HepG2 (cell line): ENCODE measurements around the gene SYCE3. TPM values are rescaled to one million over a fixed set of nuclear protein-coding genes. Genes with fewer than 3 reads are reported as not detected.

ENCODE experiments used
- ARNTL ChIP-seq: sonication (generic); formaldehyde crosslinking; IDR thresholded peaks from 2 replicates; pipeline ENCODE4 v1.4.0; 2020; ENCODE audit warnings: mild to moderate bottlenecking, missing genetic modification reagents
- GABPA ChIP-seq, 2 experiments: IDR thresholded peaks; 2 replicates each; pipeline ENCODE4 v1.6.1; 2011 to 2016; ENCODE audit warnings: low read depth in 2 of 2, low read length in 1 of 2, missing biosample characterization in 1 of 2, missing genetic modification characterization in 1 of 2
- HNRNPL ChIP-seq: fragments of 200-400 bp; formaldehyde crosslinking; IDR thresholded peaks from 2 replicates; pipeline ENCODE4 v1.6.1; 2017; ENCODE audit warnings: mild to moderate bottlenecking, low read depth, low read length
- KAT7 ChIP-seq: IDR thresholded peaks from 2 replicates; pipeline ENCODE4 v1.6.1; 2018; ENCODE audit warnings: borderline replicate concordance, missing compliant biosample characterization
- MEIS2 ChIP-seq: sonication (generic); formaldehyde crosslinking; IDR thresholded peaks from 2 replicates; pipeline ENCODE4 v1.9.0; 2021; ENCODE audit warnings: mild to moderate bottlenecking, missing genetic modification reagents
- MYNN ChIP-seq: sonication (generic); formaldehyde crosslinking; IDR thresholded peaks from 2 replicates; pipeline ENCODE4 v1.4.0; 2020; ENCODE audit warnings: mild to moderate bottlenecking, low read depth, missing genetic modification reagents
- NBN ChIP-seq: fragments of 450-650 bp; conservative IDR thresholded peaks from 2 replicates; pipeline ENCODE4 v1.6.1; 2017
- NRL ChIP-seq: sonication (generic); formaldehyde crosslinking; IDR thresholded peaks from 2 replicates; pipeline ENCODE4 v1.5.0; 2020; ENCODE audit warnings: missing genetic modification reagents, mild to moderate bottlenecking, moderate library complexity, borderline replicate concordance
- PLRG1 ChIP-seq: fragments of 450-650 bp; conservative IDR thresholded peaks from 2 replicates; pipeline ENCODE4 v1.6.1; 2016
- REL ChIP-seq: sonication (generic); formaldehyde crosslinking; conservative IDR thresholded peaks from 2 replicates; pipeline ENCODE4 v1.8.0; 2022; ENCODE audit warnings: mild to moderate bottlenecking, missing genetic modification reagents, moderate library complexity
- RFX5 ChIP-seq: IDR thresholded peaks from 2 replicates; pipeline ENCODE4 v1.6.1; 2011; ENCODE audit warnings: low read depth, low read length, improper control_type of control experiment
- SP1 ChIP-seq, 2 experiments: fragments of 450-650 bp in 1 of 2; sonication (generic) in 1 of 2; formaldehyde crosslinking in 1 of 2; IDR thresholded peaks; 2 replicates each; pipeline versions ENCODE4 v1.4.0 to v1.6.1; 2016 to 2020; ENCODE audit warnings: missing genetic modification reagents in 1 of 2
- ZBTB1 ChIP-seq: sonication (generic); formaldehyde crosslinking; IDR thresholded peaks from 2 replicates; pipeline ENCODE4 v1.4.0; 2020; ENCODE audit warnings: missing genetic modification reagents, borderline replicate concordance
- ZNF138 ChIP-seq: sonication (generic); formaldehyde crosslinking; IDR thresholded peaks from 2 replicates; pipeline ENCODE4 v1.5.0; 2020; ENCODE audit warnings: mild to moderate bottlenecking, low read depth, missing genetic modification reagents
- ZNF205 ChIP-seq: IDR thresholded peaks from 2 replicates; pipeline ENCODE4 v1.6.1; 2018; ENCODE audit warnings: missing biosample characterization, missing genetic modification reagents
- ZNF317 ChIP-seq: sonication (generic); formaldehyde crosslinking; IDR thresholded peaks from 2 replicates; pipeline ENCODE4 v1.5.0; 2020; ENCODE audit warnings: mild to moderate bottlenecking, missing genetic modification reagents
- ZNF33B ChIP-seq: sonication (generic); formaldehyde crosslinking; IDR thresholded peaks from 2 replicates; pipeline ENCODE4 v1.5.1; 2020; ENCODE audit warnings: mild to moderate bottlenecking, missing genetic modification reagents
- ZNF546 ChIP-seq: sonication (generic); formaldehyde crosslinking; conservative IDR thresholded peaks from 2 replicates; pipeline ENCODE4 v1.8.1; 2023; ENCODE audit warnings: mild to moderate bottlenecking, missing genetic modification reagents
- polyA plus RNA-seq, 8 experiments: library from polyadenylated mRNA; depleted of rRNA in 3 of 8; stranded (reverse) in 7 of 8; unstranded in 1 of 8; fragments of >200 nt; fragmentation: Illumina TruSeq in 4 of 8; extraction: Trizol in 4 of 8; gene quantifications; 2 replicates each; pipeline versions ENCODE4 v1.2.1 to v1.2.3, GENCODE V29; 2011 to 2016; ENCODE audit warnings: low read depth in 4 of 8, missing spikeins in 1 of 8, mixed read lengths in 1 of 8; ENCODE audit not compliant: insufficient read depth in 1 of 8
- total RNA-seq, 5 experiments: library from RNA; depleted of rRNA; stranded (reverse); fragments of >200 nt; fragmentation: Illumina TruSeq; extraction: Trizol; gene quantifications; 2 replicates each; pipeline ENCODE4 v1.2.3, GENCODE V29; 2016; ENCODE audit warnings: low read depth in 1 of 5
- TF ChIP-seq, protein P1 (sequence below): sonication (generic); formaldehyde crosslinking; IDR thresholded peaks from 2 replicates; pipeline ENCODE4 v1.5.0; 2020; ENCODE audit warnings: mild to moderate bottlenecking, missing genetic modification reagents, moderate library complexity
- TF ChIP-seq, protein P2 (sequence below): sonication (generic); formaldehyde crosslinking; IDR thresholded peaks from 2 replicates; pipeline ENCODE4 v1.4.0; 2020; ENCODE audit warnings: mild to moderate bottlenecking, missing genetic modification reagents, borderline replicate concordance
- TF ChIP-seq, protein P3 (sequence below): fragments of 450-650 bp; IDR thresholded peaks from 2 replicates; pipeline ENCODE4 v1.6.1; 2017

The SYCE3 gene
- total and polyA plus RNA-seq, 2 of the 13 experiments (the other 11 are each of a cell fraction or from before 2014, with no cell fraction given), result not detected

DNA sequence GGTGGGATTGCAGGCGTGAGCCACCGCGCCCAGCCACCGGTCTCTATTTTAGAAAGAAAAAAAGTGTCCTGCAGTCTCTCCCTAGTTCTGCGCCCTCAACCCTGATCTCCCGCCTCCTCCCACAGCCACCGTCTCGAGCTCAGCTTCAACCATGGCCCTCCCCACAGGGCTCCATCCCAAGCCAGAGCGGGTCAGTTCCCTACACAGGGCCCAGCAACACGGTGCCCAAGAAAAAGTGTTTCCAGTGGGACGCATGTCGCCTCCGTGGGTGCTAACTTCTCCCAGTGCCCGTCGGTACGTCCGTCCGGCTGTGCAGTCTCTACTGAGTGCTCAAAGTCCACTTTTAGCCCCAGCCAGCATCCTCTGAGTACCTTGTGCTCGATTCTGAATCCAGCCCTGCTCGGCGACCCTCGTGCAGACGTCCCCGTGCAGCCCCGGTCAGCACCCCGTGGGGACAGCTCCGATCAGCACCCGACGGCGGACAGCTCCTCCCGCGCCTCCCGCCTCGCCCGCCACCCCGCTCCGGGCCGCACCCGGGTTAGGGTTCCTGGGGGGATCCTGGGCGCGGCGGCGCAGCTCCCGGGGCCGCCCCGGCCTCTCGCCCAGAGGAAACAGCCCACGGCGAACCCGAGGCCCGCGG, 37.2 kb upstream of the SYCE3 start (continued):
- TF ChIP-seq ZNF33B (CRISPR knock-in tag) (peak; percentile 95; the same call in 1 of the 2 replicates), NBN (no peak), RFX5 (no peak), MYNN (CRISPR knock-in tag) (peak; percentile 97), ZNF546 (CRISPR knock-in tag) (peak; percentile 98), REL (CRISPR knock-in tag) (peak; percentile 99), ZNF205 (CRISPR knock-in tag) (peak; percentile 98), NRL (CRISPR knock-in tag) (peak; percentile 99), MEIS2 (CRISPR knock-in tag) (peak; percentile 100), HNRNPL (no peak), ZNF317 (CRISPR knock-in tag) (peak; percentile 90), PLRG1 (no peak), ZBTB1 (peak; percentile 98), SP1 (IDR thresholded peaks at IDR 0.05) (no peak), SP1 (CRISPR knock-in tag; IDR thresholded peaks at IDR 0.05) (peak; percentile 74), ARNTL (CRISPR knock-in tag) (peak; percentile 92), GABPA (IDR thresholded peaks at IDR 0.05; ENCODE audit: low read depth, low read length) (no peak), GABPA (CRISPR knock-in tag; IDR thresholded peaks at IDR 0.05; ENCODE audit: low read depth) (0 out of 2 replicates have a peak, but pooled peaks have one; percentile 22), KAT7 (CRISPR knock-in tag) (peak; percentile 85; the same call in 1 of the 2 replicates), ZNF138 (peak; percentile 99)
- TF ChIP-seq, protein P1, sequence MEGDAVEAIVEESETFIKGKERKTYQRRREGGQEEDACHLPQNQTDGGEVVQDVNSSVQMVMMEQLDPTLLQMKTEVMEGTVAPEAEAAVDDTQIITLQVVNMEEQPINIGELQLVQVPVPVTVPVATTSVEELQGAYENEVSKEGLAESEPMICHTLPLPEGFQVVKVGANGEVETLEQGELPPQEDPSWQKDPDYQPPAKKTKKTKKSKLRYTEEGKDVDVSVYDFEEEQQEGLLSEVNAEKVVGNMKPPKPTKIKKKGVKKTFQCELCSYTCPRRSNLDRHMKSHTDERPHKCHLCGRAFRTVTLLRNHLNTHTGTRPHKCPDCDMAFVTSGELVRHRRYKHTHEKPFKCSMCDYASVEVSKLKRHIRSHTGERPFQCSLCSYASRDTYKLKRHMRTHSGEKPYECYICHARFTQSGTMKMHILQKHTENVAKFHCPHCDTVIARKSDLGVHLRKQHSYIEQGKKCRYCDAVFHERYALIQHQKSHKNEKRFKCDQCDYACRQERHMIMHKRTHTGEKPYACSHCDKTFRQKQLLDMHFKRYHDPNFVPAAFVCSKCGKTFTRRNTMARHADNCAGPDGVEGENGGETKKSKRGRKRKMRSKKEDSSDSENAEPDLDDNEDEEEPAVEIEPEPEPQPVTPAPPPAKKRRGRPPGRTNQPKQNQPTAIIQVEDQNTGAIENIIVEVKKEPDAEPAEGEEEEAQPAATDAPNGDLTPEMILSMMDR (CRISPR knock-in tag), result 0 out of 2 replicates have a peak, but pooled peaks have one; percentile 12
- TF ChIP-seq, protein P2, sequence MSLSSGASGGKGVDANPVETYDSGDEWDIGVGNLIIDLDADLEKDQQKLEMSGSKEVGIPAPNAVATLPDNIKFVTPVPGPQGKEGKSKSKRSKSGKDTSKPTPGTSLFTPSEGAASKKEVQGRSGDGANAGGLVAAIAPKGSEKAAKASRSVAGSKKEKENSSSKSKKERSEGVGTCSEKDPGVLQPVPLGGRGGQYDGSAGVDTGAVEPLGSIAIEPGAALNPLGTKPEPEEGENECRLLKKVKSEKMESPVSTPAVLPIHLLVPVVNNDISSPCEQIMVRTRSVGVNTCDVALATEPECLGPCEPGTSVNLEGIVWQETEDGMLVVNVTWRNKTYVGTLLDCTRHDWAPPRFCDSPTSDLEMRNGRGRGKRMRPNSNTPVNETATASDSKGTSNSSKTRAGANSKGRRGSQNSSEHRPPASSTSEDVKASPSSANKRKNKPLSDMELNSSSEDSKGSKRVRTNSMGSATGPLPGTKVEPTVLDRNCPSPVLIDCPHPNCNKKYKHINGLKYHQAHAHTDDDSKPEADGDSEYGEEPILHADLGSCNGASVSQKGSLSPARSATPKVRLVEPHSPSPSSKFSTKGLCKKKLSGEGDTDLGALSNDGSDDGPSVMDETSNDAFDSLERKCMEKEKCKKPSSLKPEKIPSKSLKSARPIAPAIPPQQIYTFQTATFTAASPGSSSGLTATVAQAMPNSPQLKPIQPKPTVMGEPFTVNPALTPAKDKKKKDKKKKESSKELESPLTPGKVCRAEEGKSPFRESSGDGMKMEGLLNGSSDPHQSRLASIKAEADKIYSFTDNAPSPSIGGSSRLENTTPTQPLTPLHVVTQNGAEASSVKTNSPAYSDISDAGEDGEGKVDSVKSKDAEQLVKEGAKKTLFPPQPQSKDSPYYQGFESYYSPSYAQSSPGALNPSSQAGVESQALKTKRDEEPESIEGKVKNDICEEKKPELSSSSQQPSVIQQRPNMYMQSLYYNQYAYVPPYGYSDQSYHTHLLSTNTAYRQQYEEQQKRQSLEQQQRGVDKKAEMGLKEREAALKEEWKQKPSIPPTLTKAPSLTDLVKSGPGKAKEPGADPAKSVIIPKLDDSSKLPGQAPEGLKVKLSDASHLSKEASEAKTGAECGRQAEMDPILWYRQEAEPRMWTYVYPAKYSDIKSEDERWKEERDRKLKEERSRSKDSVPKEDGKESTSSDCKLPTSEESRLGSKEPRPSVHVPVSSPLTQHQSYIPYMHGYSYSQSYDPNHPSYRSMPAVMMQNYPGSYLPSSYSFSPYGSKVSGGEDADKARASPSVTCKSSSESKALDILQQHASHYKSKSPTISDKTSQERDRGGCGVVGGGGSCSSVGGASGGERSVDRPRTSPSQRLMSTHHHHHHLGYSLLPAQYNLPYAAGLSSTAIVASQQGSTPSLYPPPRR (CRISPR knock-in tag), result peak; percentile 69; the same call in 1 of the 2 replicates
- TF ChIP-seq, protein P3, sequence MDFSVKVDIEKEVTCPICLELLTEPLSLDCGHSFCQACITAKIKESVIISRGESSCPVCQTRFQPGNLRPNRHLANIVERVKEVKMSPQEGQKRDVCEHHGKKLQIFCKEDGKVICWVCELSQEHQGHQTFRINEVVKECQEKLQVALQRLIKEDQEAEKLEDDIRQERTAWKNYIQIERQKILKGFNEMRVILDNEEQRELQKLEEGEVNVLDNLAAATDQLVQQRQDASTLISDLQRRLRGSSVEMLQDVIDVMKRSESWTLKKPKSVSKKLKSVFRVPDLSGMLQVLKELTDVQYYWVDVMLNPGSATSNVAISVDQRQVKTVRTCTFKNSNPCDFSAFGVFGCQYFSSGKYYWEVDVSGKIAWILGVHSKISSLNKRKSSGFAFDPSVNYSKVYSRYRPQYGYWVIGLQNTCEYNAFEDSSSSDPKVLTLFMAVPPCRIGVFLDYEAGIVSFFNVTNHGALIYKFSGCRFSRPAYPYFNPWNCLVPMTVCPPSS, result no peak
